ENCODE results near the gene BLTP3A.
"Not testable (repeated sequence)": the region's sequence is repeated elsewhere in the genome, so short reads cannot be mapped to it uniquely, and the experiment has no call there.

DNA sequence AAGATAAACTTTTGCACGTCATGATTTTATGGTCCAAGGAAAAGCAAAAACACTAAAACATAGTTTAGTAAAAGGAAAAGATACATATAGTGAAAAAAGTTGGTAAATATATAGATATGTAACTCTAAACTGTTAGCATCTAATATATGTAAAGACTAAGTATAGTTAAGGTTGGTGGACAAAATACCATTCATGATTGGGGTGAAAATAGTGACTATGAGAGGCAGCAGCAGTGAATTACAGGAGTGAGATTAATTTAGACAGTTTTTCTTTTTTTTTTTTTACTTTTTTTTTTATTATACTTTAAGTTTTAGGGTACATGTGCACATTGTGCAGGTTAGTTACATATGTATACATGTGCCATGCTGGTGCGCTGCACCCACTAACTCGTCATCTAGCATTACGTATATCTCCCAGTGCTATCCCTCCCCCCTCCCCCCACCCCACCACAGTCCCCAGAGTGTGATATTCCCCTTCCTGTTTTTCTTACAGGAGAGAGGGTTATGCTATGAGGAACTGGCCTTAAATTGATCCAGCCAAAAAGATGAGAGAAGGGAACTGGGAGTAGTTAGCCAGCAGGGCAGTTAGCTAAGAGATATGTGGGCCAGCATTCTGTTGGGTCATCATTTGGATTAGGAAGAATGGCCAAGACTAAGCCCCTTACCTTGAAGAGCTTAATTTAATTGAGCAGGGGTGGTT lies 27.1 kb downstream of the BLTP3A start:
- not testable (repeated sequence) for TF ChIP-seq EZH2 (IDR thresholded peaks at IDR 0.05; ENCODE audit: insufficient read depth, poor library complexity, severe bottlenecking); EZH2phosphoT487 (IDR thresholded peaks at IDR 0.05; ENCODE audit: insufficient read depth, low read depth)

Measured in GM23248 (cell line).